ENCODE data around the gene FSHR. TPM values are rescaled to one million over a fixed set of nuclear protein-coding genes. Genes with fewer than 3 reads are reported as not detected.

FSHR gene
- total RNA-seq, 4 donors from 2014 or later = not detected

DNA sequence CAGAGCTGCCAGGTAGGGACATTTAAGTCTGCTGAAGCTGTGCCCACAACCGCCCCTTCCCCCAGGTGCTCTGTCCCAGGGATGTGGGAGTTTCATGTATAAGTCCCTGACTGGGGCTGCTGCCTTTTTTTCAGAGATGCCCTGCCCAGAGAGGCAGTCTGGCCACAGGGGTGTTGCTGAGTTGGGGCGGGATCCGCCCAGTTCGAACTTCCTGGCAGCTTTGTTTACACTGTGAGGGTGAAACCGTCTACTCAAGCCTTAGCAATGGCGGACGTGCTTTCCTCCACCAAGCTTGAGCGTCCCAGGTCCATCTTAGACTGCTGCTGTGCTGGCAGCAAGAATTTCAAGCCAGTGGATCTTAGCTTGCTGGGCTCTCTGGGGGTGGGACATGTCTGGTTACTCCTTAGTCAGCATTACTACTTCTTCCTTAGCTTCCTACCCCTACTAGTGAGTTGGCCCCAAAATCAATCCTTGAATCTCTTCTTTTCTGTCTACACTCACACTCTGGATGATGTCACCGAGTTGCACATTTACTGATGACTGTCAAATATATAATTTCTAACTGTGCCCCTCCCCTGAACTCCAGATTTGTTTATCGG is 31.8 kb upstream of the FSHR start:
- H3K4me3 ChIP-seq = no peak overlapping the region
- no peaks in the 10 kb centered on the region for H3K9me3 ChIP-seq

DNA sequence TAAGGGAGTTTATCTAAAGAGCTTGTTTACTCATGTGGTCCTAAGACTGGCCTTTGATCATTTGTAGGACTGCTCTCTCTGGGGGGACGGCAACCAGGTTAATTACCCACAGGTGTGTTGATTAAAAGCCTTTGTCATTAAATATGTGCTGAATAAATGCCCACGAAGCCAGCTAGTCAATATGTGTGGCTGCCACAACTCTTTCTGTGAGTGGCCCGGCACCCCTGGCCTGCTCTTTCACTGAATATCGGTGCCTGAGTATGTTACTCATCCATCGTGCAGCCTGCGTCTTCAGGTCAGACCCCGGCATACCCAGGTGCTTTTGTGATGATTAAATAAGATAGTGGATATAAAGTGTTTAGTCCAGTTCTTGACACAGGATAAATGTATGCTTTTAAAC is 24.3 kb upstream of the FSHR start:
- Histone ChIP-seq H3K9me3 (no peaks in the 10 kb centered on the region), H3K27me3 (no peaks in the 10 kb centered on the region), H3K27ac (no peak overlapping the region), H3K4me3 (no peak overlapping the region), H3K4me1 (no peaks in the 10 kb centered on the region), H3K36me3 (no peaks in the 10 kb centered on the region)
- DNase-seq (ENCODE audit: low spot score in 2 of 2) = no peak
- TF ChIP-seq POLR2A (IDR thresholded peaks at IDR 0.05) = no peak
- TF ChIP-seq, protein P1, sequence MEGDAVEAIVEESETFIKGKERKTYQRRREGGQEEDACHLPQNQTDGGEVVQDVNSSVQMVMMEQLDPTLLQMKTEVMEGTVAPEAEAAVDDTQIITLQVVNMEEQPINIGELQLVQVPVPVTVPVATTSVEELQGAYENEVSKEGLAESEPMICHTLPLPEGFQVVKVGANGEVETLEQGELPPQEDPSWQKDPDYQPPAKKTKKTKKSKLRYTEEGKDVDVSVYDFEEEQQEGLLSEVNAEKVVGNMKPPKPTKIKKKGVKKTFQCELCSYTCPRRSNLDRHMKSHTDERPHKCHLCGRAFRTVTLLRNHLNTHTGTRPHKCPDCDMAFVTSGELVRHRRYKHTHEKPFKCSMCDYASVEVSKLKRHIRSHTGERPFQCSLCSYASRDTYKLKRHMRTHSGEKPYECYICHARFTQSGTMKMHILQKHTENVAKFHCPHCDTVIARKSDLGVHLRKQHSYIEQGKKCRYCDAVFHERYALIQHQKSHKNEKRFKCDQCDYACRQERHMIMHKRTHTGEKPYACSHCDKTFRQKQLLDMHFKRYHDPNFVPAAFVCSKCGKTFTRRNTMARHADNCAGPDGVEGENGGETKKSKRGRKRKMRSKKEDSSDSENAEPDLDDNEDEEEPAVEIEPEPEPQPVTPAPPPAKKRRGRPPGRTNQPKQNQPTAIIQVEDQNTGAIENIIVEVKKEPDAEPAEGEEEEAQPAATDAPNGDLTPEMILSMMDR (IDR thresholded peaks at IDR 0.05) = no peak
- TF ChIP-seq POLR2AphosphoS5 (IDR thresholded peaks at IDR 0.05) = no peak
- no peak for TF ChIP-seq EP300 (IDR thresholded peaks at IDR 0.05)
- 86% methylated on average over 7 of the region's 7 CpGs for WGBS

More for the DNA sequence above, 31.8 kb upstream of the FSHR start:
- no peak for DNase-seq (ENCODE audit: low spot score in 2 of 2)
- Histone ChIP-seq H3K27me3 (no peaks in the 10 kb centered on the region), H3K27ac (no peak overlapping the region), H3K36me3 (no peaks in the 10 kb centered on the region), H3K4me1 (no peaks in the 10 kb centered on the region)
- WGBS = 90% methylated on average over 10 of the region's 10 CpGs
- TF ChIP-seq POLR2A (IDR thresholded peaks at IDR 0.05) = no peak
- no peak for TF ChIP-seq EP300 (IDR thresholded peaks at IDR 0.05)
- no peak for TF ChIP-seq POLR2AphosphoS5 (IDR thresholded peaks at IDR 0.05)
- TF ChIP-seq, protein P1 (IDR thresholded peaks at IDR 0.05) = no peak

DNA sequence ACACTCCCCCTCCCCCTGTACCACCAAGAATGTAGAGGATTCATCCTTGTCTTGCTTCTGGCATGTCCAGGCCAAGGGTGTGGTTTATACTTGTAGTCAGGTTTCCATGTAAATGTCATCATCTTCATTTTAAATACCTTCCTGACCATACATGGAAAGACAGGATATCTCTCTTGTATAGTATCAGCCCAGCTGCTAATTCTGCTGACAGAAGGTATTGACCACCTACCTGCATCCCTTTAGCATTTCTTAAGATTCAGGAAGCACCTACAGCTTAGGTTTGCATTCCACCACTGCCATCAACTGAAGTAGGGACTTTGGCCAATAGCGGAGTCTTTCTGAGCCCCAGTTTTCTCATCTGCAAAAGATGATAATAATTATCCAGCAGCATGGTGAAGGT is 22.9 kb upstream of the FSHR start:
- Histone ChIP-seq H3K36me3 (no peaks in the 10 kb centered on the region), H3K4me3 (no peak overlapping the region), H3K27ac (no peak overlapping the region), H3K27me3 (no peaks in the 10 kb centered on the region), H3K4me1 (no peaks in the 10 kb centered on the region), H3K9me3 (no peaks in the 10 kb centered on the region)
- no peak for DNase-seq (ENCODE audit: low spot score in 2 of 2)
- no peak for TF ChIP-seq POLR2A (IDR thresholded peaks at IDR 0.05)
- no peak for TF ChIP-seq POLR2AphosphoS5 (IDR thresholded peaks at IDR 0.05)
- TF ChIP-seq EP300 (IDR thresholded peaks at IDR 0.05) = no peak
- TF ChIP-seq, protein P1 (IDR thresholded peaks at IDR 0.05) = no peak
- WGBS = 95% methylated on average over 1 of the region's 1 CpG

DNA sequence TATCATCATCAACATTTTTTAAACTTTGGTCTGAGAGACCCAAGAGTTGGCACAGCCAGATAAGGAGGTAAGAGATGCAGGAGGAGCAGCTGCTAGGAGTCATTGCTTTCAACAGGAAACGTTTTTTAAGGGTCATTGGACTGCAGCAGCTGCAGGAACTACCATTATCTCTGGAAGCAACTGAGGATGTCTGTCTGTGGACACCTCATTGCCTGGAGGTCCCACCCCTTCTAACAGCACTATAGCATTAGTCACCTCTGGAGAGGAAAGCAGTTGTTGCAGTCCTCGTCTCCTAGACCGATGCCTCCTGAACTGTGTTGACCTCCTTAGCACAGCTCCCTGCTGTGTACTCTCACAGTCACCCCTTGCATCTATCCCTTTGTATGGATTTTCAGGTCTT is 21.5 kb upstream of the FSHR start:
- Histone ChIP-seq H3K9me3 (no peaks in the 10 kb centered on the region), H3K4me1 (no peaks in the 10 kb centered on the region), H3K36me3 (no peaks in the 10 kb centered on the region), H3K27me3 (no peaks in the 10 kb centered on the region), H3K27ac (no peak overlapping the region), H3K4me3 (no peak overlapping the region)
- no peak for DNase-seq (ENCODE audit: low spot score in 2 of 2)
- 70% methylated on average over 3 of the region's 3 CpGs for WGBS
- TF ChIP-seq POLR2A (IDR thresholded peaks at IDR 0.05) = no peak
- no peak for TF ChIP-seq POLR2AphosphoS5 (IDR thresholded peaks at IDR 0.05)
- no peak for TF ChIP-seq EP300 (IDR thresholded peaks at IDR 0.05)
- TF ChIP-seq, protein P1 (IDR thresholded peaks at IDR 0.05) = no peak

DNA sequence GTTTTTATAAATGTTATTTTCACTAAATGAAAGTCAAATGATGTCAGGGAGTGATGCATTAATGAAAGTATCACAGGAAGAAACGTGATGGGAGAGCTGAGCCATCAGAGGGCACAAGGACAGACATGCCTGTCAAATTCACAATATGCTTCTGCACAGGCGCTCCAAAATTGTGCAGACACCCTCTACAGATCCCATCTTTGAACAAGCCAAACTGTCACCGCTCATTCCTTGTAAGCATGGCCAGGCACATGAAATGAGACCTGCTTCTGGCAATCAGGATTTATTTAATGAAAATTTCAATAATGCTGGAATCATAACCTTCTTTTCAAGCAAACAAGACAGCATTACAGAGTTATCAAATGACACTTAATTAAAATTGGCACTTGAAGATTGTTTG is 20.4 kb upstream of the FSHR start:
- 41% methylated on average over 3 of the region's 3 CpGs for WGBS
- Histone ChIP-seq H3K27ac (no peak overlapping the region), H3K27me3 (no peaks in the 10 kb centered on the region), H3K4me1 (no peaks in the 10 kb centered on the region), H3K36me3 (no peaks in the 10 kb centered on the region), H3K4me3 (no peak overlapping the region), H3K9me3 (no peaks in the 10 kb centered on the region)
- TF ChIP-seq EP300 (IDR thresholded peaks at IDR 0.05) (no peak), POLR2AphosphoS5 (IDR thresholded peaks at IDR 0.05) (no peak), POLR2A (IDR thresholded peaks at IDR 0.05) (no peak)
- TF ChIP-seq, protein P1 (IDR thresholded peaks at IDR 0.05) = no peak
- DNase-seq (ENCODE audit: low spot score in 2 of 2) = no peak
